M059J (cell line): ENCODE measurements around the gene GASK1B. TPM values are rescaled to one million over a fixed set of nuclear protein-coding genes. Genes with fewer than 3 reads are reported as not detected.

ENCODE experiments used
- DNase-seq: peaks from one replicate; pipeline ENCODE4 v3.0.0-alpha.2; 2012; ENCODE audit warnings: low read depth
- total RNA-seq: library from RNA; depleted of rRNA; stranded (reverse); fragments of >200 nt; shearing (Covaris generic); gene quantifications from 2 replicates; pipeline ENCODE4 v1.2.3, GENCODE V29; 2014

The GASK1B gene
- total RNA-seq, 1 experiment from 2014 or later = 4.4 TPM

- no peak for DNase-seq
Observed at GRCh38 chr4:158186815-158187214, 14.0 kb upstream of the GASK1B start.

- DNase-seq = peak; percentile 74
Observed at GRCh38 chr4:158182736-158183135, 9.9 kb upstream of the GASK1B start.

- DNase-seq = peak; percentile 50
Observed at GRCh38 chr4:158181906-158182305, 9.1 kb upstream of the GASK1B start.

- DNase-seq = no peak
Observed at GRCh38 chr4:158179465-158179864, 6.6 kb upstream of the GASK1B start.

GRCh38 chr4:158176776-158177175 lies 4.0 kb upstream of the GASK1B start:
- no peak for DNase-seq

- DNase-seq = peak; percentile 77
Observed at GRCh38 chr4:158176108-158176507, 3.3 kb upstream of the GASK1B start.

- DNase-seq = peak; percentile 68
Observed at GRCh38 chr4:158170691-158171561, 1.9 kb downstream of the GASK1B start.

GRCh38 chr4:158169931-158170690 lies 2.7 kb downstream of the GASK1B start:
- DNase-seq = peak; percentile 39

- peak; percentile 41 for DNase-seq
Observed at GRCh38 chr4:158169506-158169905, 3.3 kb downstream of the GASK1B start.

- DNase-seq = no peak
Observed at GRCh38 chr4:158168606-158169005, 4.2 kb downstream of the GASK1B start.

- no peak for DNase-seq
Observed at GRCh38 chr4:158166701-158167100, 6.1 kb downstream of the GASK1B start.

GRCh38 chr4:158164768-158165213 lies 8.0 kb downstream of the GASK1B start:
- no peak for DNase-seq

- no peak for DNase-seq
Observed at GRCh38 chr4:158163941-158164767, 8.7 kb downstream of the GASK1B start.

GRCh38 chr4:158162631-158163030 lies 10.2 kb downstream of the GASK1B start:
- DNase-seq = peak; percentile 45

GRCh38 chr4:158161551-158162354 lies 11.1 kb downstream of the GASK1B start:
- DNase-seq = peak; percentile 96

GRCh38 chr4:158159718-158160094 lies 13.1 kb downstream of the GASK1B start:
- DNase-seq = peak; percentile 25

- peak; percentile 78 for DNase-seq
Observed at GRCh38 chr4:158159054-158159717, 13.6 kb downstream of the GASK1B start.

GRCh38 chr4:158157412-158157811 lies 15.4 kb downstream of the GASK1B start:
- DNase-seq = no peak

- no peak for DNase-seq
Observed at GRCh38 chr4:158155656-158156356, 17.0 kb downstream of the GASK1B start.

GRCh38 chr4:158147151-158147550 lies 25.7 kb downstream of the GASK1B start:
- no peak for DNase-seq
